Mucosa of descending colon (tissue), 3 donors: Measurements from ENCODE around the gene SFI1. TPM values are rescaled to one million over a fixed set of nuclear protein-coding genes. Genes with fewer than 3 reads are reported as not detected.
A peak's percentile ranks its signal among the peaks of the same experiment; 100 is the strongest.

Source experiments
- ATAC-seq: fragments of 200-7000 bp; cut with Tn5 transposase; one replicate; pipeline ENCODE4 v1.9.1; 2020; ENCODE audit warnings: mild to moderate bottlenecking, moderate library complexity
- DNase-seq, 3 donors: peaks; one replicate each; pipeline ENCODE4 v3.0.0-alpha.2; 2020
- H3K36me3 ChIP-seq: fragments of 200-600 bp; one replicate; pipeline ENCODE4 v1.8.0; 2021; ENCODE audit warnings: low read depth, mild to moderate bottlenecking
- H3K4me1 ChIP-seq: fragments of 200-600 bp; one replicate; pipeline ENCODE4 v1.8.0; 2021; ENCODE audit warnings: low read depth, mild to moderate bottlenecking
- H3K4me3 ChIP-seq: fragments of 200-600 bp; one replicate; pipeline ENCODE4 v1.8.0; 2021; ENCODE audit warnings: mild to moderate bottlenecking
- H3K9me3 ChIP-seq: fragments of 200-600 bp; one replicate; pipeline ENCODE4 v1.8.0; 2021; ENCODE audit warnings: mild to moderate bottlenecking
- intact Hi-C, 2 donors: fragments of 100-400 bp; cut with DNase I in 1 of 2; cut with micrococcal nuclease in 1 of 2; formaldehyde crosslinking; loops; one replicate each; pipeline versions ENCODE4 v1.11.0 to v1.11.1; 2022; cut with DNase I, micrococcal nuclease
- total RNA-seq, 3 donors: library from RNA; stranded (reverse); fragmentation: NEBNext Ultra II Directional in 2 of 3; extraction: Animal tissue kit (Norgen Biotek cat#: 25700) in 2 of 3; gene quantifications; one replicate each; pipeline versions ENCODE4 v1.2.1 to v1.2.4, GENCODE V29; 2021 to 2023
- TF ChIP-seq, protein P1 (sequence below): fragments of 200-600 bp; IDR thresholded peaks from one replicate; pipeline ENCODE4 v1.8.0; 2022; ENCODE audit warnings: antibody characterized with exemption, mild to moderate bottlenecking
- donor health status: DM: no; HTN: no; CAD: no; lungs with moderate emphysema.
- donor health status: DM: no; HTN: no; CAD: no.
- donor health status: DM: no; HTN: yes; CAD: no.

Gene SFI1
- total RNA-seq, 3 donors from 2014 or later = 34.4 to 52.6 (median 49.5) TPM

DNA sequence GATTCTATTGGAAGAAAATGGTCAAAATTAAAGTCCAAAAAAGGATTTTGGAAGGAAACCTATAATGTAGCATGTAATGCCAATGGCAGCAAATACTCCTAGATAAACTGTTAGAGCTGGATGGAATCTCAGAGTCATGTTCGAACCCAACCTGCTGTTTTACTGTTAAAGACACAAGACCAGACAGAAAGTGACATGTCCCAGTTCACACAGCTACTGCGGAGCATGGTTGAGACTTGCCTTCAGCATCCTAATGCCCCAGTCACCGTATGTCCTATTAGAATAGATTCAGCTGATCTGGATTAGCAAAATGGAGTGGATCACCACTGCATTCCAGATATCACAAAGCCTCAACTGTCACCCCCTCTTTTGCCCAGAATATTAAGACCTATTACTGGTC lies 150.7 kb downstream of the SFI1 start:
- Histone ChIP-seq H3K36me3 (peaks cover 6% of the 10 kb centered on the region), H3K4me3 (no peak overlapping the region), H3K4me1 (peaks cover 3% of the 10 kb centered on the region), H3K9me3 (no peaks in the 10 kb centered on the region)
- DNase-seq = no peak
- TF ChIP-seq, protein P1, sequence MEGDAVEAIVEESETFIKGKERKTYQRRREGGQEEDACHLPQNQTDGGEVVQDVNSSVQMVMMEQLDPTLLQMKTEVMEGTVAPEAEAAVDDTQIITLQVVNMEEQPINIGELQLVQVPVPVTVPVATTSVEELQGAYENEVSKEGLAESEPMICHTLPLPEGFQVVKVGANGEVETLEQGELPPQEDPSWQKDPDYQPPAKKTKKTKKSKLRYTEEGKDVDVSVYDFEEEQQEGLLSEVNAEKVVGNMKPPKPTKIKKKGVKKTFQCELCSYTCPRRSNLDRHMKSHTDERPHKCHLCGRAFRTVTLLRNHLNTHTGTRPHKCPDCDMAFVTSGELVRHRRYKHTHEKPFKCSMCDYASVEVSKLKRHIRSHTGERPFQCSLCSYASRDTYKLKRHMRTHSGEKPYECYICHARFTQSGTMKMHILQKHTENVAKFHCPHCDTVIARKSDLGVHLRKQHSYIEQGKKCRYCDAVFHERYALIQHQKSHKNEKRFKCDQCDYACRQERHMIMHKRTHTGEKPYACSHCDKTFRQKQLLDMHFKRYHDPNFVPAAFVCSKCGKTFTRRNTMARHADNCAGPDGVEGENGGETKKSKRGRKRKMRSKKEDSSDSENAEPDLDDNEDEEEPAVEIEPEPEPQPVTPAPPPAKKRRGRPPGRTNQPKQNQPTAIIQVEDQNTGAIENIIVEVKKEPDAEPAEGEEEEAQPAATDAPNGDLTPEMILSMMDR = no peak
- ATAC-seq = no peak
- intact Hi-C loops = no loop called here

DNA sequence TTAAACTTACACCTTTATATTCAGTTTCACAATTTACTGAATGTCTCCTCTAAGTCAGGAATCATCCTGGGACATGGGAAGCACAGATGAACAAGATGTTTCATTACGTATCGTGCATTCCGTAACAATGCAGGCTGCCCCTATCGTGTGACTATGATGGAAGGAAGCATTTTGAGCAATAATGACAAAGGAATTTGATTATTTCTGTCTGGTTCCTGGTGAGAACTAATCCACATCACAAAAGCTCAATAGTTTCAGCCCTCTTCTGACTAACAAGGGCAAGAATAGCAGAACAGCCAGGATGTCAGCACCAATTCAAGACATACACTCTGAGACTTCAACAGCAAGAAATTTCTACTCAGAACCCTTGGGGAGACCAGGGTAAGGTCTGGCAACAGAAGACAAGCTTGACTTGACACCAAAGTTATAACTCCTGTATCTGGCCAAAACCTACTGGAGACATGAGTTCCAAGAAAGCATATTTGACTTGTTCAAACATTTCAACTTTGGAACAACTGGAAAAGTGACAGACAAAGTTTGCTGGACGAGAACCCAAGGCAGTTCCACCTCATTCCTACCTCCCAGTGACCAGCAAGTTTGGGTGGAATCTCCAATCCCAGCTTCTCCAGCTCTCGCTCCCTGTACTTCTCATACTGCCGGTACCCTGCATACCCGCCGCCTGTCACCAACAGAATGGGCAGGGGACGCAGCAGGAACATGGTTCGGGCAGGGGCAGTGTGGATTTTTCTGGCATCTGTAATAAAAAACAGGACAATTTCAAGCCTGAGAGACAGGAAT lies 151.4 kb downstream of the SFI1 start:
- intact Hi-C loops = no loop called here
- Histone ChIP-seq H3K36me3 (peaks cover 6% of the 10 kb centered on the region), H3K4me1 (peaks cover 3% of the 10 kb centered on the region), H3K4me3 (no peak overlapping the region), H3K9me3 (no peaks in the 10 kb centered on the region)
- TF ChIP-seq, protein P1 = no peak
- DNase-seq (peak in 1 of 3 donors; percentile 15), ATAC-seq (no peak)

DNA sequence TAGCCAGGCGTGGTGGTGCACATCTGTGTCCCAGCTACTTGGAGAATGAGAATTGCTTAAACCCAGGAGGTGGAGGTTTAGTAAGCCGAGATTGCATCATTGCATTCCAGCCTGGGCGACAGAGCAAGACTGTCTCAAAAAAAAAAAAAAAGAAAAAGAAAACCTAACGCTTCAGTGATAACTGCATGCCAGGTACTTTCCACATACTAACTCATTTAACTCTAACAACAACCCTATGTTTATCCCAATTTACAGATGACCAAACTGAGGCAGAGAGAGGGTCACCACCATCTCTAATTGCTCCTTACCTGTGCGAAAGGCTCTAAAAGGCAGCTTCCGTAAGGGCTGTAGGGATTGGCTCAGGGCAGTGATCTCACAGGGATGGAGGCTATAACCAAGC lies 154.1 kb downstream of the SFI1 start:
- Histone ChIP-seq H3K9me3 (no peaks in the 10 kb centered on the region), H3K4me1 (peaks cover 3% of the 10 kb centered on the region), H3K36me3 (peaks cover 6% of the 10 kb centered on the region), H3K4me3 (no peak overlapping the region)
- DNase-seq = no peak
- intact Hi-C loops = no loop called here
- no peak for ATAC-seq
- TF ChIP-seq, protein P1 = no peak

DNA sequence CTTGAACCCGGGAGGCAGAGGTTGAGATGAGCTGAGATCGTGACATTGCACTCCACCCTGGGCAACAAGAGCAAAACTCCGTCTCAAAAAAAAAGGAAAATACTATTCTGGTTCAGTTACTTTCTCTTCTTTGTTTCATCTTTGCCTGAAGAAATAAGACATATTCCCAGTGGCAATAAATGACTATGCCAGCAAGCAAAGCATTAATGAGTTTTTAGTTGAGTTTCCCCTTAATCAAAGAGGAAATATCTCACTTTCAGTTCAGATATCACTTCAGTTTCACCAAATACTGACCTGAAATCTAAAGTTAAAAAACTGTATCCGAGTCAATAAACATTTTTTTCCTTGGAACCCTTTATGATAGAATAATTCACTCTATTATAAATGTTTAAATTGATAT lies 155.3 kb downstream of the SFI1 start:
- DNase-seq (no peak), ATAC-seq (no peak)
- intact Hi-C loops = no loop called here
- Histone ChIP-seq H3K4me3 (no peak overlapping the region), H3K36me3 (peaks cover 6% of the 10 kb centered on the region), H3K4me1 (peaks cover under 1% of the 10 kb centered on the region), H3K9me3 (no peaks in the 10 kb centered on the region)
- TF ChIP-seq, protein P1 = no peak

DNA sequence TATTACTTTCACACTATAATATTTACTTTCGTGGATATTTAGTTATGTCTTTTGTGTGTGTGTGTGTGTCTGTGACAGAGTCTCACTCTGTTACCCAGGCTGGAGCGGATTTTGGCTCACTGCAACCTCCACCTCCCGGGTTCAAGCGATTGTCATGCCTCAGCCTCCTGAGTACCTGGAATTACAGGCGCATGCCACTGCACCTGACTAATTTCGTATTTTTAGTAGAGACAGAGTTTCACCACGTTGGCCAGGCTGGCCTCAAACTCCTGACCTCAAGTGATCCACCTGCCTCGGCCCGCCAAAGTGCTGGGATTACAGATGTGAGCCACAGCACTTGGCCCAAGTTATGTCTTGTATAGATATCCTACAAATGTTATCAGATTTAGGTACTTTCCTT lies 155.8 kb downstream of the SFI1 start:
- H3K36me3 ChIP-seq = peaks cover 6% of the 10 kb centered on the region
- TF ChIP-seq, protein P1 = no peak
- ATAC-seq (no peak), DNase-seq (no peak)
- H3K9me3 ChIP-seq = no peaks in the 10 kb centered on the region
- intact Hi-C loops = no loop called here
- H3K4me1 ChIP-seq = no peaks in the 10 kb centered on the region
- no peak overlapping the region for H3K4me3 ChIP-seq
